Activated B cell treated with CpG ODN at 0.5 μM for 24 hours (primary cell): ENCODE measurements around the gene LRRFIP2. TPM values are rescaled to one million over a fixed set of nuclear protein-coding genes. Genes with fewer than 3 reads are reported as not detected.

Experiments
- ATAC-seq: fragments of 200-7000 bp; cut with Tn5 transposase; one replicate; pipeline ENCODE4 v1.10.0; 2021; ENCODE audit warnings: low read depth, mild to moderate bottlenecking, moderate library complexity
- CTCF ChIA-PET: fragments of 350-600 bp; sonication (Branson Sonifier 250); formaldehyde crosslinking; loops from one replicate; lab custom pipeline; 2021; ENCODE audit warnings: antibody characterized with exemption; lab: Charles Lee
- POLR2A ChIA-PET: fragments of 350-600 bp; sonication (Branson Sonifier 250); formaldehyde crosslinking; loops from one replicate; lab custom pipeline; 2021; ENCODE audit warnings: antibody characterized with exemption; lab: Charles Lee
- DNase-seq: peaks from one replicate; pipeline ENCODE4 v3.0.0; 2022
- H3K27ac Mint-ChIP-seq: one replicate; pipeline ENCODE4 v1.8.0; 2020; ENCODE audit warnings: mixed read lengths
- H3K27me3 Mint-ChIP-seq: one replicate; pipeline ENCODE4 v1.8.0; 2021; ENCODE audit warnings: mixed read lengths
- H3K36me3 Mint-ChIP-seq: one replicate; pipeline ENCODE4 v1.8.0; 2021; ENCODE audit warnings: low read depth, mixed read lengths
- H3K4me1 Mint-ChIP-seq: one replicate; pipeline ENCODE4 v1.8.0; 2021; ENCODE audit warnings: mixed read lengths
- H3K4me3 Mint-ChIP-seq: one replicate; pipeline ENCODE4 v1.8.0; 2020; ENCODE audit warnings: mild to moderate bottlenecking, mixed read lengths
- H3K9me3 Mint-ChIP-seq: one replicate; pipeline ENCODE4 v1.8.0; 2020; ENCODE audit warnings: mixed read lengths
- CTCF ChIP-seq: fragments of 200-600 bp; IDR thresholded peaks from one replicate; pipeline ENCODE4 v1.8.0; 2022; ENCODE audit warnings: antibody characterized with exemption, mild to moderate bottlenecking
- intact Hi-C: fragments of 100-400 bp; cut with micrococcal nuclease; formaldehyde crosslinking; loops from one replicate; pipeline ENCODE4 v1.15.1; 2024
- total RNA-seq: library from RNA; stranded (reverse); gene quantifications from 2 replicates; pipeline ENCODE4 v1.2.3, GENCODE V29; 2022

The LRRFIP2 gene
- total RNA-seq, 1 donor from 2014 or later = 33.9 TPM

GRCh38 chr3:37016903-37017302, 157.5 kb downstream of the LRRFIP2 start:
- no peak for ATAC-seq
- intact Hi-C loops = no loop called here
- no peaks in the 10 kb centered on the region for H3K27me3 Mint-ChIP-seq
- ChIA-PET POLR2A (no interaction called here), CTCF (no interaction called here)
- H3K36me3 Mint-ChIP-seq = peaks cover 92% of the 10 kb centered on the region
- TF ChIP-seq CTCF = no peak
- DNase-seq = no peak
- no peaks in the 10 kb centered on the region for H3K9me3 Mint-ChIP-seq
- H3K27ac Mint-ChIP-seq = no peak overlapping the region
- H3K4me1 Mint-ChIP-seq = no peaks in the 10 kb centered on the region
- H3K4me3 Mint-ChIP-seq = no peak overlapping the region

- DNase-seq (no peak), ATAC-seq (no peak)
- intact Hi-C loops = no loop called here
- Mint-ChIP-seq H3K4me3 (no peak overlapping the region), H3K9me3 (no peaks in the 10 kb centered on the region), H3K36me3 (peaks cover 90% of the 10 kb centered on the region), H3K27me3 (no peaks in the 10 kb centered on the region), H3K27ac (no peak overlapping the region), H3K4me1 (no peaks in the 10 kb centered on the region)
- ChIA-PET POLR2A (no interaction called here), CTCF (interaction anchor here (1.2 kb wide), 1 partner anchor 9 kb away, joined by 5 read pairs; no protein-coding TSS in a partner anchor)
- TF ChIP-seq CTCF = no peak
Measured at GRCh38 chr3:37015642-37016041, 158.7 kb downstream of the LRRFIP2 start.

GRCh38 chr3:37014620-37015019, 159.8 kb downstream of the LRRFIP2 start:
- no peak for ATAC-seq
- ChIA-PET CTCF (interaction anchor here (1.2 kb wide), 1 partner anchor 10 kb away, joined by 5 read pairs; no protein-coding TSS in a partner anchor), POLR2A (no interaction called here)
- Mint-ChIP-seq H3K27me3 (no peaks in the 10 kb centered on the region), H3K36me3 (peaks cover 82% of the 10 kb centered on the region), H3K4me3 (no peak overlapping the region), H3K27ac (no peak overlapping the region), H3K4me1 (no peaks in the 10 kb centered on the region), H3K9me3 (no peaks in the 10 kb centered on the region)
- intact Hi-C loops = no loop called here
- TF ChIP-seq CTCF = no peak
- no peak for DNase-seq

Other genes with a start within 250 kb of the LRRFIP2 start
- 109 and 135 TPM in 2 replicates for gene TRANK1, start 229.5 kb downstream of the LRRFIP2 start, total RNA-seq
- gene EPM2AIP1, start 181.5 kb downstream of the LRRFIP2 start, total RNA-seq = 30.1 and 30.7 TPM in 2 replicates
- gene MLH1, start 181.1 kb downstream of the LRRFIP2 start, total RNA-seq = 45.8 and 46.2 TPM in 2 replicates
- 53.4 and 59.0 TPM in 2 replicates for gene GOLGA4, start 68.7 kb upstream of the LRRFIP2 start, total RNA-seq